NT2/D1 (cell line): ENCODE measurements around the gene C17orf58.

Experiments used
- DNase-seq: peaks from one replicate; pipeline ENCODE4 v3.0.0-alpha.2; 2011; ENCODE audit warnings: low read depth, low spot score
- H3K27me3 ChIP-seq: 2 replicates; pipeline ENCODE4 v1.6.0; 2011; ENCODE audit warnings: mild to moderate bottlenecking; ENCODE audit not compliant: insufficient read length, insufficient read depth
- H3K36me3 ChIP-seq: 2 replicates; pipeline ENCODE4 v1.6.1; 2011; ENCODE audit warnings: mild to moderate bottlenecking, low read length, mixed read lengths; ENCODE audit not compliant: insufficient read depth, insufficient read length
- H3K4me1 ChIP-seq: 2 replicates; pipeline ENCODE4 v1.5.1; 2011; ENCODE audit not compliant: insufficient read depth, insufficient read length
- H3K4me3 ChIP-seq: 2 replicates; pipeline ENCODE4 v1.5.1; 2011; ENCODE audit warnings: low read depth; ENCODE audit not compliant: insufficient read length
- H3K9ac ChIP-seq: 2 replicates; pipeline ENCODE4 v1.6.0; 2011; ENCODE audit warnings: low read depth; ENCODE audit not compliant: insufficient read length
- H3K9me3 ChIP-seq: 2 replicates; pipeline ENCODE4 v1.5.1; 2011; ENCODE audit warnings: mild to moderate bottlenecking, low read length; ENCODE audit not compliant: insufficient read depth
- SUZ12 ChIP-seq: IDR thresholded peaks from 2 replicates; pipeline ENCODE4 v1.6.1; 2011; ENCODE audit not compliant: insufficient read length, insufficient read depth; ENCODE audit errors: extremely low read depth
- YY1 ChIP-seq: IDR thresholded peaks from 2 replicates; pipeline ENCODE4 v1.6.1; 2011; ENCODE audit not compliant: insufficient read length, insufficient read depth
- ZNF274 ChIP-seq: IDR thresholded peaks from 2 replicates; pipeline ENCODE4 v1.6.1; 2011; ENCODE audit warnings: mild to moderate bottlenecking, low read depth, low read length

The C17orf58 gene

DNA sequence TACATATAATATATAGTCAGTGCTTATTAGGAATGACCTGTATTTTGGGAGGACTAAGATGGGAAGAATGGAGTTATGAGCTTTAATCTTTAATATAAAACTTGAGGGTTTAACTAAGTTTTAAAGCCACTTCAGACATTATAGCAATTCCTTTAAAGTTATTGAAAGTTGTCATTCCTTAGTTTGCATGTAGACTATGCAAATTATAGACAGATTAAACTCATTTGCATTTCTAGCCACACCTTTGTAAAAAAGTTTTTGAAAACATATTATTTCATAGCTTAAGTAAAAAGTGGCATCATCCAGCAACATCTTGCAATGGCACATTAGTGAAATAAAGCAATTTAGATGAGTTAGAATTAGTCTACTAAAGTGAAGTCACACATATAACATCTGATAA, 49.8 kb downstream of the C17orf58 start:
- Histone ChIP-seq H3K36me3 (peaks cover 84% of the 10 kb centered on the region), H3K27me3 (no peaks in the 10 kb centered on the region), H3K4me1 (no peaks in the 10 kb centered on the region), H3K9ac (no peak overlapping the region), H3K4me3 (no peak overlapping the region), H3K9me3 (no peaks in the 10 kb centered on the region)
- no peak for DNase-seq
- TF ChIP-seq YY1 (no peak), ZNF274 (no peak), SUZ12 (no peak)

GRCh38 chr17:67944035-67944434, 52.2 kb downstream of the C17orf58 start:
- no peak for DNase-seq
- Histone ChIP-seq H3K4me3 (no peak overlapping the region), H3K9me3 (no peaks in the 10 kb centered on the region), H3K4me1 (no peaks in the 10 kb centered on the region), H3K9ac (no peak overlapping the region), H3K36me3 (peaks cover 90% of the 10 kb centered on the region), H3K27me3 (no peaks in the 10 kb centered on the region)
- no peak for TF ChIP-seq SUZ12
- TF ChIP-seq YY1 = no peak
- TF ChIP-seq ZNF274 = no peak

- no peak for DNase-seq
- H3K9me3 ChIP-seq = no peaks in the 10 kb centered on the region
- no peaks in the 10 kb centered on the region for H3K4me1 ChIP-seq
- peaks cover 80% of the 10 kb centered on the region for H3K36me3 ChIP-seq
- no peaks in the 10 kb centered on the region for H3K27me3 ChIP-seq
- H3K9ac ChIP-seq = no peak overlapping the region
- TF ChIP-seq YY1 (no peak), ZNF274 (no peak), SUZ12 (no peak)
- no peak overlapping the region for H3K4me3 ChIP-seq
Measured at GRCh38 chr17:67942810-67943209, 53.5 kb downstream of the C17orf58 start.
